Measurements from ENCODE around the gene MAOB.
"Not testable (repeated sequence)": the region's sequence is repeated elsewhere in the genome, so short reads cannot be mapped to it uniquely, and the experiment has no call there.

Gene MAOB

DNA sequence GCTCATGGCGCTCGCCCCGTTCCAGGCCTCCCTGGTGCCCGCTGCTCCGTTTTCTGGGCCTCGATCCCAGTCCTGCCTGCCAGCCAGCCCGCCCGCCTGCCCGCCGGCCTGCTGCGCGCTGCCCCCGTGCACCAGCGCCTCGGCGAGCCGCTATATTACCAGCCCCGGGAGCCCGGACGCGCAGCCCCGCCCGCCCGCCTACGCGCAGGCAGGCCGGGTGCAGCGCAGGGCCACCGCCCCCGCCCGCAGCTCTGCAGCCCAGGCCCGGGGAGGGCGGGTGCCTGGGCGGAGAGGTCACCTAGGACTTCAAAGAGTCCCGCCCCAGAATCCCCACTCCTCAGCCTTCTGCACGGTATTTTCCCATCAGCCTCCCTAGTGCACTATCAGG lies at the start of gene MAOB:
Gene MAOB (minus strand): TSS at position 157 of the 388 bp plus-strand sequence. CDS start 151 bp downstream, at position 6.
- H3K4me3 ChIP-seq (ENCODE audit: low read depth, low read length), result no peak within 1 kb of the TSS
- DNase-seq (ENCODE audit: low read depth), result no peak
- TF ChIP-seq, protein P1, sequence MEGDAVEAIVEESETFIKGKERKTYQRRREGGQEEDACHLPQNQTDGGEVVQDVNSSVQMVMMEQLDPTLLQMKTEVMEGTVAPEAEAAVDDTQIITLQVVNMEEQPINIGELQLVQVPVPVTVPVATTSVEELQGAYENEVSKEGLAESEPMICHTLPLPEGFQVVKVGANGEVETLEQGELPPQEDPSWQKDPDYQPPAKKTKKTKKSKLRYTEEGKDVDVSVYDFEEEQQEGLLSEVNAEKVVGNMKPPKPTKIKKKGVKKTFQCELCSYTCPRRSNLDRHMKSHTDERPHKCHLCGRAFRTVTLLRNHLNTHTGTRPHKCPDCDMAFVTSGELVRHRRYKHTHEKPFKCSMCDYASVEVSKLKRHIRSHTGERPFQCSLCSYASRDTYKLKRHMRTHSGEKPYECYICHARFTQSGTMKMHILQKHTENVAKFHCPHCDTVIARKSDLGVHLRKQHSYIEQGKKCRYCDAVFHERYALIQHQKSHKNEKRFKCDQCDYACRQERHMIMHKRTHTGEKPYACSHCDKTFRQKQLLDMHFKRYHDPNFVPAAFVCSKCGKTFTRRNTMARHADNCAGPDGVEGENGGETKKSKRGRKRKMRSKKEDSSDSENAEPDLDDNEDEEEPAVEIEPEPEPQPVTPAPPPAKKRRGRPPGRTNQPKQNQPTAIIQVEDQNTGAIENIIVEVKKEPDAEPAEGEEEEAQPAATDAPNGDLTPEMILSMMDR (IDR thresholded peaks at IDR 0.05; ENCODE audit: insufficient read depth, low read depth, low read length, missing control alignments), result no peak

DNA sequence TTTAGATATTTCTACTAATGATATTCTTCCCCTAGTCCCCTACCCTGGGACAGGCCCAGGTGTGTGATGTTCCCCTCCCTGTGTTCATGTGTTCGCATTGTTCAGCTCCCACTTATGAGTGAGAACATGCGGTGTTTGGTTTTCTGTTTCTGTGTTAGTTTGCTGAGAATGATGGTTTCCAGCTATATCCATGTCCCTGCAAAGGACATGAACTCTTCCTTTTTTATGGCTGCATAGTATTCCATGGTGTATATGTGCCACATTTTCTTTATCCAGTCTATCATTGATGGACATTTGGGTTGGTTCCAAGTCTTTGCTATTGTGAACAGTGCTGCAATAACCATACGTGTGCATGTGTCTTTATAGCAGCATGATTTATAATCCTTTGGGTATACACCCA lies 39.8 kb upstream of the MAOB start:
- DNase-seq (ENCODE audit: low read depth), result not testable (repeated sequence)

DNA sequence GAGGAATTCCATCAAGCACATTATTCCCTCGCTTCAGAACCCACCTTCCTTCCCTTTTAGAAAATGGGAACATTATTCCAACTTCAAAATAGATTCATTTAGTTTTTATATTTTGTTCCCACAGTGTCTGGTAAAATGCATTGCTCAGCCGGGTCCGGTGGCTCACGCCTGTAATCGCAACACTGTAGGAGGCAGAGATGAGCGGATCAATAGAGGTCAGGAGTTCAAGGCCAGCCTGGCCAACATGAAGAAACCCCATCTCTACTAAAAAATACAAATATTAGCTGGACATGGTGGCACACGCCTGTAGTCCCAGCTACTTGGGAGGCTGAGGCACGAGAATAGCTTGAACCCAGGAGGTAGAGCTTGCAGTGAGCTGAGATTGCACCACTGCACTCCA lies 28.5 kb upstream of the MAOB start:
- DNase-seq (ENCODE audit: low read depth), result not testable (repeated sequence)

More for the DNA sequence above, 39.8 kb upstream of the MAOB start:
- H3K4me3 ChIP-seq (ENCODE audit: low read depth, low read length), result not testable (repeated sequence)

DNA sequence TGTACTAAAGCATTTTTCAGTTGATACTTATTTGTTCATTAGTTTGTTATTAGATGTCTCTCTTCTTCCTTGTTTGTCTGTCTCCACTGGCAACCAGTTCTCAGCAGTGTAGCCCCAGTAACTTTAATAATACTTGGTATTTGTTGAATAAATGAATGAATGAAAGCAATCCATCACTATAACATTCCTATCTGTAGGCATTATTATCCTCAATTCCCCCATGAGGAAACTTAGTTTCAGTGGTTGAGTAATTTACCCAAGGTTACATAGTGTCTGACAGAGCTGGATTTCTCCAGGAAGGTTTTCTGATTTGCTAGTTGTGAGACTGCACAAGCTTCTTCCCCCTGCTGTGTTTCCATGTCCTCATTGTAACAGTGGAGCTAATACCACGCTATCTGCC lies 27.8 kb upstream of the MAOB start:
- no peak for DNase-seq (ENCODE audit: low read depth)
- H3K4me3 ChIP-seq (ENCODE audit: low read depth, low read length), result no peak overlapping the region
- TF ChIP-seq, protein P1 (IDR thresholded peaks at IDR 0.05; ENCODE audit: insufficient read depth, low read depth, low read length, missing control alignments), result no peak

More for the DNA sequence above, 28.5 kb upstream of the MAOB start:
- H3K4me3 ChIP-seq (ENCODE audit: low read depth, low read length), result not testable (repeated sequence)

DNA sequence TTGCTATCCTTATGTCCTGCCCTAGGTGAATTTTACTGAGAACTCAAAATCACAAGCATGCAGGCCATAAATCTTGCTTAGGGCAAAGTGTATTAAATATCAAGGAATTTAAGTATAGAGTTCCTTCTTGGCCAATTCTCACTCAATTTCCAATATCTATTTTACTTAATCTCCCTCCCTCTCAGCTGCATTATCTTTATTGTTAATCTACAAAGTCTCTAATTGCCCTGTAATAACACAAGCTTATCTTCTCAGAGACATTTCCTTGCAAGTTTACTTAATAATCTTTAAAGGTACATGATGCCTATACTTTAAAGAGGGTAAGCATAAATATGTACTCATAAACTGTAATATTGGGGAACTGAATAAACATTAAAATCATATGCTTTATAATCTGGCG lies 26.9 kb upstream of the MAOB start:
- TF ChIP-seq, protein P1 (IDR thresholded peaks at IDR 0.05; ENCODE audit: insufficient read depth, low read depth, low read length, missing control alignments), result no peak
- H3K4me3 ChIP-seq (ENCODE audit: low read depth, low read length), result no peak overlapping the region
- no peak for DNase-seq (ENCODE audit: low read depth)

DNA sequence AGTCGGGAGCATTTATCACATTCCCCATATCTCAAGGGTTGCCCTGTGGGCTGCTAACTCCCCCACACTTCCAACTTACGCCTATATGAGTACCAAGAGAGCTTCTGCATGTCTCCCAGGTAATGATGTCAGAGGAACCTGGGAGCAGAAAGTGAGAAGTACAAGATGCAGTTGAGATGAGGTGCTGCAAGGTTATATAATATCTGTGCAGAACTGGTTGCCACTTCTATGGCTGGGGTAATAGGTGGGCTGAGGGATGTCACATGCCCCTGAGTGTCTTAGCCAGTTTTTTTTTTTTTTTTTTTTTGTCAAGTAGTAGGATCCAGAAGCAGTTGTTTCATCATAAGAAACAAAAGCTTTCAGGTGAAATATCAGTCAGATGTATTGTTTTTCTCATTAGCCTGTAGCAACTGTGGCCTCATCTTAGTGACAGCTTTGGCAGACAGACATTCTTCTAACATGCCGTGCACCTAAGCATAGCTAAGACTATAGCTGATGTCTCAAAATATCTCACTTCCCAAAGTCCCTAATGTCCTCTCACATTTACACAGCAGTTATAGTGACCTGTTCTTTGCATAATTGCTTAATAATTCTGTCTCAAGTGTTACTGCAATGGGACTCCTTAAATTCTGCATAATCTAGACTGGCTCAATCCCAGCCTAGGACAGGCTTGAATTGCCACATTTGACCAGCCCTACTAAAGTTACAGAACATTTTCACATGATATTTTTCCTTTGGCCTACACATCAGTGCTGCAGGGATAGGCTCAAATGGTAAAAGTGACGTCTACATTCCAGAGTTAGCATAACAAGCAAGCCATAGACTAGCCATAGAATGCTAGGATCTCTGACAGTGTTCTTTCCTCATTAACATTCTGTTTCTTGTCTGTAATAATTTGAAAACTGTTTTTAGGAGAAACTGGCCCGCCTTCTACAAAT lies 17.9 kb upstream of the MAOB start:
- no peak for DNase-seq (ENCODE audit: low read depth)
- H3K4me3 ChIP-seq (ENCODE audit: low read depth, low read length), result no peak overlapping the region
- TF ChIP-seq, protein P1 (IDR thresholded peaks at IDR 0.05; ENCODE audit: insufficient read depth, low read depth, low read length, missing control alignments), result no peak

DNA sequence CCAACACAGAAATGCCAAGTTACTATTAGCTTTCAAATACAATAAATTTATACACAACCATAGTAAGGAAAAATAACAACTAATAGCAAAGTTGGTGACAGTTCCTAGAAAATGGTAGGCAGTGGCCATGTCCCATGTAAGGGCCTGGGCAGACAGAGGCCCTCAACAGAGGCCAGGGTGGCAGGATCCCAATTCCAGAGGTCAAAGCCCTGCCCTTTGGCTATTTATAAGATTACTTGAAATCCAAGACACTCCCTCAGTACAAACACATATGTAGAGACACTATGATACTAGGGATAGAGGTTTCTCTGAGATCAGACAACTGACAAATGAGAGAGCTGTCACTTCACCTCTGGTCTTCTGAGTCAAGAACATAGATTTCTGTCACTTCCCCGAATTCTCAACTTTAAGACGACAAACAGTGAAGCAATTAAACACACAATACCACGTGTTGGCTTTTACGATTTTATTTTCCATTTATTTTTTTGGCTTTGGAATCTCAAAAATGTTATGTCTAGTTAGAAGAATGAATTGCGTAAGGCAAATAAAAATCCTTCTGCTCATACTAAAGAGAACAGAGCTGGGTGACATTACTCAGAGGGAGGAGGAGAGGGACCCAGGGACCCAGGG lies 16.3 kb upstream of the MAOB start:
- no peak overlapping the region for H3K4me3 ChIP-seq (ENCODE audit: low read depth, low read length)

More for the DNA sequence above, 16.3 kb upstream of the MAOB start:
- TF ChIP-seq, protein P1 (IDR thresholded peaks at IDR 0.05; ENCODE audit: insufficient read depth, low read depth, low read length, missing control alignments), result no peak
- no peak for DNase-seq (ENCODE audit: low read depth)
